SIG-M5 (cell line): ENCODE results near the gene CYTH4.

Experiments
- DNase-seq: peaks from one replicate; lab custom pipeline; 2025; lab: John Stamatoyannopoulos, UW

The CYTH4 gene

DNA sequence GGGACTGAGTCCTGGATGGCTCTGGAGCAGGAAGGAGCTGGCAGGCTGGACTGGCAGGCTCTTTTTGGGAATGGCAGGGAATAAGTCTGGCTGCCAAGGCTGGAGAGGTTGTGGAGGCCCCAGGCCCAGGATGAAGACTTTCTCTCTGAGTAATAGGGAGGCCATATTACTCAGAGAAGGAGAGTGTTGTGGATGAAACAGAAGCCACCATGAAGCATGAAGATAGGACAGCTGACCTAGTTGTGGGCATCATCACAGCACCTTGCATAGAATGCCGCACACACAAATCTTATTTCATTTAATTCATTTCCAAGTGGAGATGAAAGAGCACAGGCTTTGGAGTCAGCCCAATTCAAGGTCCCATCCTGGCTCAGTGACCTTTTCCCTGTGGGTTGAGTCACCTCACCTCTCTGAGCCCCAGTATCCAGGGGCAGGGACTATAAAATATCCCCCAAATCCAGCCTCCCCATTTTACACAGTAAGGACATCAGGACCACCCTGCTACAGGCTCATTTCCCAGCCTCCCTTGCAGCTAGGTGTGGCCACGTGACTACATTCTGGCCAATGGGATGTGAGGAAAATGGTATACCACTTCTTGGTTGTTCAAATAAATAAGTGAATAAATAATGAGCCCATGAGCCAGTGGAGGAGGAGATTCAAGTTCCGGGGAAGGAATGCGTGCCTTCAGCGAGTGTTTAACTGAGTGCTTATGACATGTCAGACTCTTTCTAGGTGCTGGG lies 9.4 kb downstream of the CYTH4 start:
- DNase-seq = no peak

DNA sequence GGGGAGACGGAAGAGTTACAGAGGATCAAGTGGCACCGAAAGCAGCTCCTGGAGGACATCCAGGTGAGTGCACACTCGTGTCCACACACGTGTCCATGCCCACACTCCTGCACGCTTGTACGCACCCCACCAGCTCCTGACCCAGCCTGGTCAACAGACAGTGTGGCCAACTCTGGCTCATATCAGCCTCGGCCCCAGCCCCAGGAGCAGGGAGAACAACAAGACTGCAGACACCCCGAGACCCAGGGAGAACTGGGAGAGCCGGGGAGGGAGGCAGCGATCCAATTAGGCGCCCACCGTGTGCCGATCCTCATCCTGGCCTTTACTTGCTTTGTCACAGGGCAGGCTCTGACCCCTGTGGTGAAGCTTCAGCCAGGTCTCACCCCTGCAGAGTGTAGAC lies 10.3 kb downstream of the CYTH4 start:
- DNase-seq = no peak

DNA sequence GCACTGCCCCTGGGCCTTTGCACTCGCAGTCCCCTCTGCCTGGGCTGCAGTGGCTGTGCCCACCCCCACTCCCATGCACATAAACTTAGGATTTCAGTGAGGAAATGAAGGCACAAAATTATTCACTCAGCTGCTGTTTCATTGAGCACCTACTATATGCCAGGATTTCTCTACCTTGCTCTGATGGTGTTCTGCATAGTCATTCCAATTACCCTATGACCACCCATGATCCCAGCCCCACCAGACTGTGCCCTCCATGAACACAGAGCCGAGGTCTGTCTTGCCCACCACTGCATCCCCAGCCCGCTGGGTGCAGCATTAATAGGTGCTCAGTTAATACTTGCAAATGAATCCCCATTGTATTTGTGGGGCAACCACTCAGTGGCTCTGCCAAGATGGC lies 10.9 kb downstream of the CYTH4 start:
- no peak for DNase-seq

DNA sequence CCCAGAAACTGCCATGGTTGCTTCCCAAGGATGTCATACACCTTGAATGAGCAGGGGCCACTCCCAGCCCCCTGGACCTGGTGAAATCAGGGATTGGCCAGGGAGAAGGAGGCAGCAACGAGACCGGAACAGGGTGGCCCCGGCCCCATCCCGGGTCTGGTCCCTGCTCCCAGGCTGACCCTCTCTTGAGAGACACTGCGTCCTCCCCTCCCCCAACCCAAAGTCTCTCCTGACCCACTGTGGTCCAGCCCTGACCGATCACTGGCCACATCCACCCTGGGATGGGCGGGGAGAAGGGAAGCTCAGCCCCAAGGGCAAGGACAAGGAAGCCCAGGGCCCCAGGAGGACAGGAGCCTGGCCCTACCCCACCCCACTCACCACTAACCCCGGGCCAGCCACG lies 12.4 kb downstream of the CYTH4 start:
- no peak for DNase-seq

DNA sequence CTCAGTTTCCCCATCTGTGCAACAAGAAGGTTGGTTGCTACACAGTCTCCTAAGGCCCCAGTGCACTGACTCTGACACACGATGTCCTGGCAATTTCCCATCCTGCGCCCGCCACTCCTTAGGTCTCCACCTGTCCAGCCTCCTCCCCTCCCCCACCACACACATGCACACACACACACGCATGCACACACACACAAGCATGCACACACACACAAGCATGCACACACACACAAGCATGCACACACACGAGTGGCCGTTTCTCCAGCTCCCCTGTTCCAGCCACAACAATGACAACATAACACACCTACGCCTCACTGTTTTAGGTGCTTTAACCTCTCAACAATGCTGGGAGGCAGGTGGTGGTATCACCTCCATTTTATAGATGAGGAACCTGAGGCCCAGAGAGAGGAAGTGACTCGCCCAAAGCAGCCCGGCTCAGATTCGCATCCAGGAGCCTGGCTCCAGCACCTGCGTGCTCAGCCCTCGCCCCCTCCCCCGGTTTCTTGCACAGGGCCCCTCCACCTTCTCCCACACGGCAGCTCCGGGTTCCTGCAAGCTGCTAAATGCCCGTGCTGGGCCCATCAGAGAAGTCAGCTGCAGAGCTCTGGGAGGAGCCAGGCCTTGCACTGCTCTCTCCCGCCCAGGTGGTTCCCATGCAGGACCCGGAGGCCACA lies 13.0 kb downstream of the CYTH4 start:
- no peak for DNase-seq

DNA sequence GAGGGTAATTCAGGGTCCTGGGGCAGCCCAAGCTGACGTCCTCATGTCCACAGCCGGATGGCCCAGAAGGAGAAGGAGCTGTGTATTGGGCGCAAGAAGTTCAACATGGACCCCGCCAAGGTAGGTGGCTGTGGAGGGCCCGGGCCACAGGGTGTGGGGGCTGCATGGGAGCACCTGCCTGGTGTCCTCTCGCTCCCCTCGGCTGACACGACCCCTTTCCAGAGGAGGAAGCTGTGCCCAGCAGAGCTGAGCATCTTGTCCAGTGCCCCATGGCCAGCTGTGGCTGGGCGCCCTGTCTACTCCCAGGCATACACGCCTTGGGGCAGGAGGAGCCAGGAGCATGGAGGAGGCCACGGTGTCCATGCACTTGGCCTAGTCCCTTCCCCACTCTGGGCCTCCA lies 13.6 kb downstream of the CYTH4 start:
- DNase-seq = no peak

DNA sequence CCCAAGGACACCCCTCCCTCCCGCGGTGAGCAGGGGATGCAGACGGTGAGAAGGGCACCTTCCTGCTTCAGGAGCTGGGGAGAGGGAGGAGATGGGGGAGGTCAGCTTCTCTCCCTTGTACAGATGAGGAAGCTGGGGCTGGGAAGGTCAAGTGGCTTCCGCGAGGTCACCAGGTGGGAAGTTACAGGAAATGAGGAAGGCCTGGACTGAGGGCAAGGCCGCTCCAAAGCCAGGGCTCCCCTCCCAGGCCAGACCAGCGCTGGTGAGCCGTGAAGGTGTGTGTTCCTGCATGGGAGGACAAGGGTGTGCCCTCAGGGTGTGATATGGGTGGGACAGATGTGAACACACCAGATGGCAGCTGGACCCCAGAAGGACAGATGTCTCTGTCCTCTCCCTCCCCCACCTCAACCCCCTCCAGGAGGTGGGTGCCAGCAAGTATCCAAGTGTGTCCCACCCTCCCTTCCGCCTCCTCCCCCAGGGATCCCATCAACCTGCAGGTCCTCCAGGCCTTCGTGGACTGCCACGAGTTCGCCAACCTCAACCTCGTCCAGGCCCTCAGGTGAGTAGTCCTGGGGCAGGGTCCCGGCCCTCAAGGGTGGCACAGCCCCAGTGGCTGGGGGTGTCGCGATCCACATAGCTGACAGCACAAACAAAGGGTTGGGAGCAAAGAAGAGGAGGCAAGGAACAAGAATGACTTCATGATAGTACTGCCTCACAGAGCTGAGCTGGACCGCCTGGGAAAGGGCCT lies 16.6 kb downstream of the CYTH4 start:
- DNase-seq = no peak

DNA sequence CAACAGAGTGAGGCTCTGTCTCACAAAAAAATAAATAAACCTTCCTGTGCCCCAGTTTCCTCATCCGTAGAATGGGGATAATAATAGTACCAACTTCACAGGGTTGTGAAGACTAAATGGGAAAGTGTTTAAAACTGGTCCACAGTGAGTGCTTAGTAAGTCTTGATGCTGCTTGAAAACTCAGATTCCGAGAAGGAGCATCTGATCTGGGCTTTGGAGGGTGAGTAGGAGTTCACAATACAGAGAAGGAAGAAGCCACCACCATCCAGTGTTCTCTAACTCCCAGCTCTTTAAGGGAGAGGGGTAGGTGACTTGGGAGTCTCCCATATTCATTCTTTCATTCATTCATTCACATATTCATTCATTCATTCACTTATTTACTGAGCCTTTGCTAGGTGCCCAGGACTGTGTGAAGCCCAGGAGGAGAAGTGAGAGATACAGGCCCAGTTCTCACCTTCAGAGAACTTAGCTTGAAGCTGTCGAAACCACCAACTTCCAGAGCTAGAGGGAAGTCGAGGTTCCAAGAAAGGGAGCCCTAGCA lies 17.7 kb downstream of the CYTH4 start:
- DNase-seq = no peak

DNA sequence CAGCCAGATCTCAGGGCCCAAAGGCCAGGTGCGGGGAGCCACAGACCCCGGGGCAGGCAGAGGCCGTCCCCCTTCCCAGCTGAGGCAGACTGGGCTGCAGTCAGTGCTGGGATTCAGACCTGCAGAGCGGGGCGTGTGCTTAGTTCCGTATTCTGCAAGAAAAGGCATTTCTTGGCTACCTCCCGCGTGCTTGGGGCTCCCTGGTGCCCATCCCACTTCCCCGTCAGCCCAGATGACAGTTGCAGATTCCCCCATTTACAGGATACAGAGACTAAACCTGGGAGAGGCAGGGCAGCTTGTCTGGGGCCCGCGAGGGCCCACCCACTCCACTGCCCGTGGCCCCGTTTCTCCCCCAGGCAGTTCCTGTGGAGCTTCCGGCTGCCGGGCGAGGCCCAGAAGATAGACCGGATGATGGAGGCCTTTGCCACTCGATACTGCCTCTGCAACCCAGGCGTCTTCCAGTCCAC lies 18.3 kb downstream of the CYTH4 start:
- DNase-seq = no peak

DNA sequence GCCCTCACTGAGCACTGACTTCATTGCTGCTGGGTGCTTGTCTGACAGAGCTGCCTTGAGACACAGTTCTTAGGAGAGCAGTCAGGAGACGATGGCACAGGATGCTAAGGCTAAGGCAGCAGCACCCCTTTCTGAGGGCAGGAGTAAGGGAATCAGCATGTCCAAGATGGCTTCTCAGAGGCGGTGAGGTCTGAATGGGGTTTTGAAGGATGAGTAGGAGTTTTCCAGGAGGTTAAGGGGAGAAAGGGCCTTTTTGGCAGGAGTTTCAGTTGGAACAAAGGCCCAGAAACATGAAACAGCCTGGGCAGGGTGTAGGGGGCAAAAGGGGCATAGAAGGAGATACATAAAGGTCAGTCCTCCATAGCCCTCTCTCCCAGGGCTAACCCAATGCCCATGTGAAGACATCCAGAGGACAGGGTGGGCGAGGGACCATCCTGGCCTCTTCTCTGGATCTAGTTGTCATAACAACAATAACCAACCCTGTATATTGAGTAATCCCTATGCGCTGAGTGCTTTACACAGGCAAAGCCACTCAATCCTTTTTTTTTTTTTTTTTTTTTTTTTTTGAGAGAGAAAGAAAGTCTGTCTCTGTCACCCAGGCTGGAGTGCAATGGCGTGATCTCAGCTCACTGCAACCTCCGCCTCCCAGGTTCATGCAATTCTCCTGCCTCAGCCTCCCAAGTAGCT lies 19.0 kb downstream of the CYTH4 start:
- DNase-seq = no peak

DNA sequence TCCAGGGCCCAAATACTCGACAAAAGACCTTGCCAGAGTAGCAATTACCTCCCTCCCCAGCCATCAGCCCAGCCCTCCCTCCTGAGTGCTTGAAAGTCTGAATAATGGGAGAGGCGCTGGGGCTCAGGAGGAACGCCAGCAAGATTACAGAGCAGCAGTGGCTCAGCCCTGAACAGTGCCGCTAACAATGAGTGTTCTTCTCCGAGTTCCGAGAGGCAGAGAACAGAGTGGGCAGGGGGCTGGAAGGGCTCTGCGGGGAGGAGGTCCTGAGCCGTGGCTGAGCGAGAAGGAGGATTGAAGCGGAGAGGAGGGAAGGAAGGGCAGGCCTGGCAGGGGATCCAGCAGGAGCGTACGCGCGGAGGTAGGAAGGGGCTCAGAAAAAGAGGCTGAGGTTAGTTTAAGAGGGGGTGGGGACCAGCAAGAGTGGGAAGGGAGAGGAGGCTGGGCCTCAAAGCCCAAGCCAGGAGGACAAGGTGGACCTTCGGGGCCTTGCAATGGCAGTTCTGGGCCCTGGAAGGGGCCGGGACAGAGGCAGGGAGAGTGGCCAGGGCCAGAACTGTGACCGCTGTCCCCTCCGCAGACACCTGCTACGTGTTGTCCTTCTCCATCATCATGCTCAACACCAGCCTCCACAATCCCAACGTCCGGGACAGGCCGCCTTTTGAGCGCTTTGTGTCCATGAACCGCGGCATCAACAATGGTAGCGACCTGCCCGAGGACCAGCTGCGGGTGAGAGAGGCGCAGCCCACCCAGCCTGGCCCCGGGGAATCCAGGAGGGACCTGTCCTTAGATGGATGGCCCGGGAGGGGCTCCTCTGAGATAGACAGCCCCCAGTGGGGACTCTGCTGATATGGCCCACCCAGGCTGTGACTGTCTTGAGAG lies 20.6 kb downstream of the CYTH4 start:
- no peak for DNase-seq

DNA sequence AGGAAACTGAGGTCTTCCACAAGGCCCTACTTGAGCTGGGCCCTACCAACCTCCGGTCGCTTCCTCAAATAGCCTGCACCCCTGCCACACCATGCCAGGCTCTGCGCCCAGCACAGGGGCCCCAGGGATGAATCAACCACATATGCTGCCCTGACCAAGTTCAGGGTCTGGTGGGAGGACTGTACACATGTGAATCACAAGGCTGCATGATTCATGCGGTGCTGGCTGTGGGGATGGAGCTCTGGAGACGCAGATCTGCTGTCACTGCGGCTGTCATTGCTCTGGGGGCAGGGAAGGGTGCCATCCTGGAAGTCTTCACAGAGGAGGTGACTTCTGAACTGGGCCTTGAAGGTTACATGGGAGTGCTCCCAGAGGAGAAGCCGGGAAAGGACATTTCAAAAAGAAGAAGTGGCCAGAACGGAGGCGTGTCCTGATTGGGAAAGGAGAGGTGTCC lies 21.5 kb downstream of the CYTH4 start:
- no peak for DNase-seq

DNA sequence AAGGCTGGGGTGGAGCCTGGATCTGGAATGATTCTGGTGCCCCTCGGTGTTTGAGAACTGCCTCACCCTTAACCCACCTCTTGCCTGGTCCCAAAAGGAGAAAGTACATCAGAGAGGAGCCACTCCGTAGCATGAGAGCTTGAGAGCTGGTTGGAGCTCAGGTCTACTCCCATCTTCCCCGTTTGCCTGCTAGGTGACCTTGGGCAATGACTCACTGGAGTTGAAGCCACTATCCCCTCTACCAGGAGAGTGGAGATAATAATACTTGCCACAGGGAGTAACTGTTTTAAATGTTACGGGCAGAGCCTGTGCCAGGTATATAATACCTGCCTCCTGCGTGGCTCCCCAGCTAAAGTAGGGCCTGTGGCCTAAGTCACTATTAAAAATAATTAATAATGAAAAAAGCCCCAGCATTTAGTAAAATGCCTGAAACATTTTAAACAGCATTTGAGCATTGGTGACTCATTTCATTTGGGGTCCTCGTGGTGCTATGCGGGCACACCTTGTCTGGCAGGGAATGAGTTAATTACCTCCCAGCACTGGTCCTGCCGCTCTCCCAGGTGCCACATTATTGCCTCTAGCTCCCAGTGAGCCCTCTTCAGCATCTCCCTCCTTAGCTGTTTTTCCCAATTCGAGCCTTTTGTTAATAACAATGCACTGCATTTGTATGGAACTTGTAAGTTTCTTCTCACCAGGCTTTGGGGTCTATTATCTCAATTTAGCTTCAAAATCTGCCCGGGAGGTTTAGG lies 22.5 kb downstream of the CYTH4 start:
- no peak for DNase-seq

DNA sequence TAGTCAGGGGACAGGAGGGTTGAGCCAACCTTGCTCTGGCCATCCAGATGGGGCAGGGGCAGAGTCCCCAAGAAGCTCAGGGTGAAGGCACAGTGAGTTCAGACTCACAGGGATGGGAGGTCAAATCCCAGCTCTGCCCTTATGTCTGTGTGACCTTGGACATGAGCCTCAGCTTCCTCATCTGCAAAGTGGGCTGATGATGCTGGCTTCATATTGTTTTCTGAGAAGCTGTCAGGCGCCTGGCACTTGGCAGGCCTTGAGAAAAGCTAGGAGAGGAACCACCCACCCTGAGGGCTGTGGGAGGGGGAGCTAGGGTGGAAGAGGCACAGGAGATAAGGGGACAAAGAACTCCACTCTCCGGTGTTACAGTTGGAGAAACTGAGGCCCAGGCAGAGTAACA lies 23.6 kb downstream of the CYTH4 start:
- DNase-seq = no peak

DNA sequence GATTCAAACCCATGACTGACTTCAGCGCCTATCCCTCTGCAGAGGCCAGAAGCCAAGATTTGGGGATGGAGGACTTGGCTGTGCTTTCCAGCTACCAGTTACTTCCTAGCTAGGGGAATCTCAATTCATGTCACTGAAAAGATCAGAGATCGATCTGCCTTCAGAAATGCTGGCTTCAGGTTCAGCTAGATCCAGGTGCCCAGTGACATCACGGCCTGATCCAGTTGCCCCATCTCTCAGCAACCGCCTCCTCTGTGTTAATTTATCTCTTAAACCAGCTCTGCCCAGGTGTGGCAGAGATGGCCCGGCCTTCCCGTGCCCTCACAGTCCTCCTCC lies 24.2 kb downstream of the CYTH4 start:
- no peak for DNase-seq

DNA sequence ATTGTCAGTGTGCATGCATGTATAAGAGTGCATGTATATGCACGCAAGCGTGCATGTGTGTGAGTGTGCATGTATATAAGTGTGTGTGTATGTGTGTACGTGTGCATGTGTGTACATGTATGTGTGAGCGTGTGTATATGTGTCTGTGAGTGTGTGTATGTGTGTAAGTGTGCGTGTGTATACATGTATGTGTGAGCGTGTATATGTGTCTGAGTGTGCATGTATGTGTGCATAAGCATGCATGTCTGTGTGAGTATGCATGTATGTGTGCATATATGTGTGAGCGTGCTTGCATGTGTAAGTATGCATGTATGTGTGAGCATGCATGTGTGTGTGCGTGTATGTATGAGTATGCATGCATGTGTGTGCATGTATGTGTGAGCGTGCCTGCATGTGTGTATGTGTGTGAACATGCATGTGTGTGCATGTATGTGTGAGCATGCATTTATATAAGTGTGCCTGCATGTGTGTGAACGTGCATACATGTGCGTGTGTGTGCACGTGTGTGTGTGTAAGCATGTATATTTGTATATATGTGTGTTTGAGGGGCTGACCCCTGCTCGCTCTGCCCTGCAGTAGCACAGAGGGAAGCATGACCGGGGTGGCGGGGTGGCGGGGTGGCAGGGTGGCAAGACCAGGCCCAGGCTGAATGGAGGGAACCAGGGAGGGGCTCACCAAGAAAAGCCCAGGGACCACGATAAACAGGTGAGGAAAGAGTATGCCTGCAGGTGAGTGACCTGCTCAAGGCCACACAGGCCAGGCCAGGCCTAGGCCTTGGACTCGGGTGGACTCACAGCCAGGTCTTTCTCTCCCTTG lies 26.3 kb downstream of the CYTH4 start:
- no peak for DNase-seq

DNA sequence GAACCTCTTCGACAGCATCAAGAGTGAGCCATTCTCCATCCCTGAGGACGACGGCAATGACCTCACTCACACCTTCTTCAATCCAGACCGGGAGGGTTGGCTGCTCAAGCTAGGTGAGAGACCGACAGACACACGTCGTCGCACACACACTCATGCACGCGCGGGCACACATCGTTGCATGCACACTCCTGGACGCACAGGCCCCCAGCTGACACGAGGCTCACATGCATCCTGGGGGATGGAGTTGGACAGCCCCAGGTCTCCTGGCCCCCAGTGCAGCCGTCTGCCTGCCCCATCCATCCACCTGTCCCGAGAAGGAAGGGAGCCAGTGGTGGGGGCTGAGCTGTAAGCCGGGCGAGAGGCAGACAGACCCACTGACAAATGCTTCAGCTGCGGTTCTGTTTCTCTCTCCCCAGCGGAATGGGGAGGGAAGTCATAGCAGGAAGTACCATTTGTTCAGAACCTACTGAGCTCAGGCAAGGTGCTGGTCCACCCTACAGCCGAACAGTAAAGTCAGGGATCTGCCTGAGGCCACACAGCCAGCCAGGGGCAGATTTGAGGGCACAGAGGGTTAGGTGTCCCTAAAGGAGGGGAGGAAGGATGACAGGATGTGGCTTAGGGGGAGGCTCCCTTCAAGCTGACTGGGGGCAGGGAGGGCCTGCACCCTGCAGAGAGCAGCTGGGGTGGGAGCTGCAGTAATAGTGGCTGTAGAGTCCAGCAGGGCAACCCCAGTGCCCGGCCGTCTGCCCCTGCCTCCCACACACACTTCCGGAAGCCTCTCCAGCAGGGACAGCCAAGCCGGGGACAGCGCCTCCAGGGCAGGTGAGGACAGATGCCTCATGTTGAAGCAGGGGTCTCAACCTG lies 27.1 kb downstream of the CYTH4 start:
- DNase-seq = no peak

DNA sequence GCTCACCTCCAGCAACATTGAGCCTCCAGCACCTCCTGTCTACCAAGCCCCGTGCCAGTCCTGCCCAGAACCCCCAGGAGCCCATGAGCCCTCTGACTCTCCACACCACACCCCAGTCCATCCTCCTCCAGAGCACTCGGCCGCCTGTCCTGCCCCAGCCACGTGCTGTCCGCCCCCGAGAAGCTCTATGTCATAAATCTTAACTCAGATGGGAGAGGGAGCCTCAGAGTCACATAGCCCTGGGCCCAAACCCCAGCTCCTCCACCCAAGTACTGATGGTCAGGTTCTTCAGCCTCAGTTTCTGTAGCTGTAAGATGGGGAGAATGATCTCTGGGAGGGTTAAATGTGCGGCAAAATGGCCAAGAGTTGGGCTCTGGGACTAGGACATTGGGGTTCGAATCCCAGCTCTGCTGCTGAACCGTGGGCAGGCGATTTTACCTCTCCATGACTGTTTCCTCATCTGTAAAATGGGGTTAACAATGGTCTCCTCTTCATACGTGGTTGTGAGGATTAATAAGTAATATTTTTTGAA lies 27.8 kb downstream of the CYTH4 start:
- no peak for DNase-seq
